Neural progenitor cell (in vitro differentiated cells): Measurements from ENCODE around the gene OAF. TPM values are rescaled to one million over a fixed set of nuclear protein-coding genes. Genes with fewer than 3 reads are reported as not detected.

Experiments used
- DNase-seq: peaks from one replicate; pipeline ENCODE4 v3.0.0-alpha.2; 2016; ENCODE audit warnings: low spot score
- H2AFZ ChIP-seq: fragments of 200-600 bp; sonication (generic); replicated peaks from 2 replicates; pipeline ENCODE4 v1.6.1; 2016; ENCODE audit warnings: antibody characterized with exemption
- H3F3A ChIP-seq: fragments of 200-600 bp; sonication (generic); 2 replicates; pipeline ENCODE4 v1.6.1; 2016; ENCODE audit warnings: antibody characterized with exemption, low read depth
- H3K27ac ChIP-seq: fragments of 200-600 bp; sonication (generic); 2 replicates; pipeline ENCODE4 v1.5.1; 2016; ENCODE audit warnings: mild to moderate bottlenecking
- H3K27me3 ChIP-seq: fragments of 200-600 bp; sonication (generic); 2 replicates; pipeline ENCODE4 v1.6.1; 2016; ENCODE audit warnings: mild to moderate bottlenecking, moderate library complexity
- H3K36me3 ChIP-seq: fragments of 200-600 bp; sonication (generic); 2 replicates; pipeline ENCODE4 v1.5.1; 2016
- H3K4me1 ChIP-seq: fragments of 200-600 bp; sonication (generic); 2 replicates; pipeline ENCODE4 v1.6.1; 2016; ENCODE audit warnings: mixed run types
- H3K4me2 ChIP-seq: fragments of 200-600 bp; sonication (generic); 2 replicates; pipeline ENCODE4 v1.6.1; 2016
- H3K4me3 ChIP-seq: fragments of 200-600 bp; sonication (generic); 2 replicates; pipeline ENCODE4 v1.5.1; 2016
- H3K79me2 ChIP-seq: fragments of 200-600 bp; sonication (generic); 2 replicates; pipeline ENCODE4 v1.6.1; 2016; ENCODE audit warnings: low read depth
- H3K9ac ChIP-seq: fragments of 200-600 bp; sonication (generic); 2 replicates; pipeline ENCODE4 v1.6.1; 2016
- H3K9me3 ChIP-seq: fragments of 200-600 bp; sonication (generic); 2 replicates; pipeline ENCODE4 v1.5.1; 2016; ENCODE audit warnings: low read depth
- H4K20me1 ChIP-seq: fragments of 200-600 bp; sonication (generic); 2 replicates; pipeline ENCODE4 v1.6.1; 2016; ENCODE audit warnings: low read depth
- H3K27ac Mint-ChIP-seq: 3 replicates; pipeline ENCODE4 v1.8.0; 2021; ENCODE audit warnings: mixed read lengths
- H3K27me3 Mint-ChIP-seq: 2 replicates; pipeline ENCODE4 v1.8.0; 2022; ENCODE audit warnings: low read depth, mild to moderate bottlenecking, inconsistent platforms, moderate library complexity, mixed read lengths; ENCODE audit not compliant: insufficient read depth
- H3K36me3 Mint-ChIP-seq: 3 replicates; pipeline ENCODE4 v1.8.0; 2021; ENCODE audit warnings: mixed read lengths
- H3K4me1 Mint-ChIP-seq: 3 replicates; pipeline ENCODE4 v1.8.0; 2021; ENCODE audit warnings: mixed read lengths
- H3K4me3 Mint-ChIP-seq: 3 replicates; pipeline ENCODE4 v1.8.0; 2021; ENCODE audit warnings: mild to moderate bottlenecking, moderate library complexity, mixed read lengths
- H3K9me3 Mint-ChIP-seq: 3 replicates; pipeline ENCODE4 v1.8.0; 2020; ENCODE audit warnings: mixed read lengths
- CTCF ChIP-seq: fragments of 200-600 bp; sonication (generic); IDR thresholded peaks from 2 replicates; pipeline ENCODE4 v1.5.1; 2017; ENCODE audit warnings: antibody characterized with exemption, mild to moderate bottlenecking
- EZH2 ChIP-seq: fragments of 200-600 bp; sonication (generic); IDR thresholded peaks from 2 replicates; pipeline ENCODE4 v1.6.1; 2017; ENCODE audit warnings: antibody characterized with exemption, mild to moderate bottlenecking, moderate library complexity
- EZH2phosphoT487 ChIP-seq: fragments of 200-600 bp; sonication (generic); IDR thresholded peaks from 2 replicates; pipeline ENCODE4 v1.6.1; 2017; ENCODE audit warnings: antibody characterized with exemption
- total RNA-seq: library from RNA; depleted of rRNA; stranded (reverse); fragments of >200 nt; gene quantifications from 2 replicates; pipeline ENCODE4 v1.2.3, GENCODE V29; 2015; ENCODE audit warnings: low replicate concordance

OAF gene
- total RNA-seq, 1 donor from 2014 or later = 0.47 TPM

DNA sequence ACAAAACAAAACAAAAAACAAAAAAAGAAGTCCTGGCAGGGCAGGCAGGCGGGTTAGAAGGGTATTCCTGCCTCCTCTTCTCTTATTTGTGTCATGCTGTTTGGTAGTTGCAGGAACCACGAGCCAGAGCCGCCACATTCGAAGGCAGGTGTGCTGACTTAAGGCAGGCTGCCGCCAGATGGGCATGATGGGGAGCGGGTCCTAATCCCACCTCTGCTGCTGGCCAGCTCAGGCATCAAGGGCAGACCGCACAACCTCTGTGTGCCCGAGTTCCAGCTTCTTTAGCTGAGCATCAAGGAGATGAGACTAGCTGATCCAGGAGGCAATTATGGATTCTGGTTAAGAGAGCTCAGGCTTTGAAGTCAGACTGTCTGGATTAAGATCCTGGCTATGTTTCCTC is 12.1 kb downstream of the OAF start:
- H3K27me3 Mint-ChIP-seq = peaks cover 8% of the 10 kb centered on the region
- peaks cover 3% of the 10 kb centered on the region for H3K36me3 Mint-ChIP-seq

DNA sequence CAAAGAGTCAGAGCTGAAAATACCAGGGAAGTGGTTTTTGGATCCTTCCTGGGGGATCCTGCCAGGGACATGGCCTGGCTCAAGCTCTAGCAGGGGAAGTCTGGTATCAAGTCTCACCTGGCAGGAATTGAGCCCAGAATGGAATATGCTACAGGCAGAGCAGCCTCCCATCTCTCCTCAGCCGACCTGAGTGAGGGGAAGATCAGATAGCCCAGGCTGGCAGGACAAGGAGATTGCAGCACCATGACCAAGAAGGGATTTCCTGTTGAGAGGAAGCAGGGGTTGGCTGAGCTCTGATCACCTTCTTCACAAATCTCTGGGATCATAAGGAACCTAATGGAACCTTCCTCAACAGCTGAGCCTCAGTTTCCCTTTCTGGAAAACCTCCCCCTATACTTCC is 13.0 kb downstream of the OAF start:
- H3K4me2 ChIP-seq = no peak overlapping the region
- no peaks in the 10 kb centered on the region for H3F3A ChIP-seq
- no peak overlapping the region for H3K27ac ChIP-seq
- peaks cover 8% of the 10 kb centered on the region for H3K36me3 Mint-ChIP-seq
- H3K79me2 ChIP-seq = no peaks in the 10 kb centered on the region
- no peaks in the 10 kb centered on the region for H3K36me3 ChIP-seq
- H2AFZ ChIP-seq = no peak overlapping the region
- H3K27ac Mint-ChIP-seq = no peak overlapping the region
- H3K4me1 ChIP-seq = peaks cover 21% of the 10 kb centered on the region
- peaks cover 35% of the 10 kb centered on the region for H3K27me3 ChIP-seq
- peaks cover 56% of the 10 kb centered on the region for H3K4me1 Mint-ChIP-seq
- peaks cover 5% of the 10 kb centered on the region for H3K27me3 Mint-ChIP-seq
- no peaks in the 10 kb centered on the region for H3K9me3 Mint-ChIP-seq
- H3K9ac ChIP-seq = no peak overlapping the region
- no peak for TF ChIP-seq CTCF
- no peaks in the 10 kb centered on the region for H4K20me1 ChIP-seq
- no peak for DNase-seq
- no peak overlapping the region for H3K4me3 Mint-ChIP-seq
- H3K4me3 ChIP-seq = no peak overlapping the region
- H3K9me3 ChIP-seq = no peaks in the 10 kb centered on the region

More for the DNA sequence above, 12.1 kb downstream of the OAF start:
- Mint-ChIP-seq H3K27ac (no peak overlapping the region), H3K4me3 (no peak overlapping the region), H3K9me3 (no peaks in the 10 kb centered on the region), H3K4me1 (peaks cover 65% of the 10 kb centered on the region)
- no peak overlapping the region for H3K9ac ChIP-seq
- H3K4me1 ChIP-seq = peaks cover 29% of the 10 kb centered on the region
- peaks cover 35% of the 10 kb centered on the region for H3K27me3 ChIP-seq
- no peak overlapping the region for H3K4me2 ChIP-seq
- no peak overlapping the region for H2AFZ ChIP-seq
- H3K9me3 ChIP-seq = no peaks in the 10 kb centered on the region
- H3K27ac ChIP-seq = no peak overlapping the region
- H3K4me3 ChIP-seq = no peak overlapping the region
- H3F3A ChIP-seq = no peaks in the 10 kb centered on the region
- no peak for DNase-seq
- no peaks in the 10 kb centered on the region for H3K79me2 ChIP-seq
- TF ChIP-seq CTCF = no peak
- no peak for TF ChIP-seq EZH2phosphoT487
- TF ChIP-seq EZH2 = no peak
- no peaks in the 10 kb centered on the region for H3K36me3 ChIP-seq
- H4K20me1 ChIP-seq = no peaks in the 10 kb centered on the region

DNA sequence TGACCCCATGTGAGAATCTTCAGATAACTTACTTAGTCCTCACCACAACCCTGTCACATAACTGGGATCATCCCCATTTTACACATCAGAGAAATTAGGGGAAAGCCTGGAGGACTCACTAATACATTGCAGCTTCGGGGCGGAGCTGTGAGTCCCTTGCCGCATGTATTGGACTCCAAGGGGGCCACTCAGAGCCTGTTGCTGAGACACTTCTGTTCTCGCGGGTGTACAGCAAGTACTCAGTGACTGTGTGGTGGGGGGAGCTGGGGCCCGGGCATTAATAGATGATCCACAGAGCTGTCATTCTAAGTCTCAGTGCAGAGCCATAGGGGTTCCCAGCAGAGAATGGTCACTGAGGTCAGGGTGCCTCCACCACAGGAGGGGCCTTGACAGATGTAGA is 13.5 kb downstream of the OAF start:
- no peak overlapping the region for H2AFZ ChIP-seq
- peaks cover 5% of the 10 kb centered on the region for H3K27me3 Mint-ChIP-seq
- H3K9me3 Mint-ChIP-seq = no peaks in the 10 kb centered on the region
- no peak overlapping the region for H3K27ac ChIP-seq
- no peaks in the 10 kb centered on the region for H3K9me3 ChIP-seq
- no peak overlapping the region for H3K9ac ChIP-seq
- no peak overlapping the region for H3K4me2 ChIP-seq
- no peaks in the 10 kb centered on the region for H4K20me1 ChIP-seq
- no peak for DNase-seq
- no peaks in the 10 kb centered on the region for H3K79me2 ChIP-seq
- H3K4me1 Mint-ChIP-seq = peaks cover 52% of the 10 kb centered on the region
- H3K36me3 ChIP-seq = no peaks in the 10 kb centered on the region
- H3K4me3 ChIP-seq = no peak overlapping the region
- peaks cover 8% of the 10 kb centered on the region for H3K36me3 Mint-ChIP-seq
- no peaks in the 10 kb centered on the region for H3F3A ChIP-seq
- TF ChIP-seq EZH2phosphoT487 (no peak), CTCF (no peak), EZH2 (no peak)
- H3K27me3 ChIP-seq = peaks cover 35% of the 10 kb centered on the region
- H3K4me3 Mint-ChIP-seq = no peak overlapping the region
- peaks cover 16% of the 10 kb centered on the region for H3K4me1 ChIP-seq
- no peak overlapping the region for H3K27ac Mint-ChIP-seq
